Measurements from ENCODE around the gene RIPOR2.
"Not testable (repeated sequence)": the region's sequence is repeated elsewhere in the genome, so short reads cannot be mapped to it uniquely, and the experiment has no call there.

RIPOR2 gene

DNA sequence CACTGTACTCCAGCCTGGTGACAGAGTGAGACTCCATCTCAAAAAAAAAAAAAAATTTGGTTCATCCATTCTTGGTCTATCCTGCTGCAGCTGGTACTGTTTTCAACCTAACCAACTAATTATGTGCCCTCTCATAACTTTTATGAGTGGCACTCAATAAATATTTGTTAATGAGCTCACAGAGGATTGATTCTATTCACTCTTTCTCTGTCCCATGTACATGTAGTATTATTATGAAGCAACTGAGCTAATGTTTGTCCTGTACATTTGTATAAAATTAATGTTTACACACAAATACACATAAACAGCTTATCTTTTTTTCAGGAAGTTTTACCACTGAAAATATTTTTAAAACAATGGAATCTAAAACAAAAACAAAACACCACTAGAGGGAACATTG lies 10.1 kb downstream of the RIPOR2 start:
- DNase-seq (ENCODE audit: low read depth, low spot score) = no peak

DNA sequence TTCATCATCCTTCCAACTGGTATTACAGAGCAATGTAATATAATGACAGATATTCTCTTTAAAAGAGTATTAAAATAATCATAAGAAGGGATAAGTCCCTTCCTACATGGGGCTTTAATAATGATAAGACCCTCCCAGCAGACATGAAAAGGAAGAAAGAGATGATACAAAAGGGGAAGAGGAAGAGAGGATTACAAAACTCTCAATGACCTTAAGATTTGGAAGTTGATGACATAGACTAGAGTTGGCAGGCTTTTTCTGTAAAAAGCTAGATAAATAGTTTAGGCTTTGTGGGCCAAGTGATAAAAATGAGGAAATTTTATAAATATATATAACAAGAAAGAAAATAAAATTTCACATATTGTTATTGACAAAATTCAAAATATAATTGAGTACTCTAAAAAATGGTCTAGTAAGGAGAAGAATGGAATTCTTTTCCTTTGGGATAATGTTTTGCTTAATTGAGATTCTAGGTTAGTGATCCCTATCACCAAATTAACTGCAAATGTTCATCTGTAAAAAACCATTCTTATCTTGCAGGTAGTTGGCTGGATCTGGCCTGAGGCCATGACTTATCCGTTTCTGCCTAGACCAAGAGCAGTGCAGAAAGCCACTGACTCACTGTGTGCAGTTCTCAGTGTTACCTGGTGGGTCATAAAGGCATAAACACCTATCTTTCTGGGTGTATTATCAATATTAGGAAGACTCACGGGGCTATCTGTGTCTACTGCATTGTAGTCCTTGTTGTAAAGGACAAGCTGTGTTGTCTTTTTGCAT lies 11.0 kb downstream of the RIPOR2 start:
- no peak for DNase-seq (ENCODE audit: low read depth, low spot score)

DNA sequence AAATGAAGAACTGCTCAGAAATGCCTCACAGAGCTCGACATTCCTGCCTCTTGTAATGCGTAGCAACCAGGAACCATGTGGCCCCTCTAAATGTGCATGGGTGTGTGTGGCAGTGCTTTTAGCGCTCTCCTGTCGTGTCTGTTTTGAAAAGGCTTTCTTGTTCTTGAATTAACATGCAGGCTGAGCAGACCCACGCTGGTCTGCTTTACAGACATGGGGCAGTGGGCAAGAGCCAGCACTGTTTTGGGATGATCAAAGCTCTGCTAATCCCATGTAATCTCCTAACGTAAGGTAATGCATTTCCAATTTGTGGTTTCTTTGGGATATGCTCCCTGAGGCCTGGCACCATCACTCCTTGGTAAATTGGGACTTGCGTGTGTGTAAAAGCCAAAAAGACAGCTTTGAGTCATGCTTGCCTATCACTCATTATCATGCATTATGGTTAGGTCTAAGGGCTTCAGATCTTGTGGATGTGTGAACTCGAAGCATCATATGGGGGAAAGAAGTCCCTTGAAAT lies 11.8 kb downstream of the RIPOR2 start:
- DNase-seq (ENCODE audit: low read depth, low spot score) = no peak

DNA sequence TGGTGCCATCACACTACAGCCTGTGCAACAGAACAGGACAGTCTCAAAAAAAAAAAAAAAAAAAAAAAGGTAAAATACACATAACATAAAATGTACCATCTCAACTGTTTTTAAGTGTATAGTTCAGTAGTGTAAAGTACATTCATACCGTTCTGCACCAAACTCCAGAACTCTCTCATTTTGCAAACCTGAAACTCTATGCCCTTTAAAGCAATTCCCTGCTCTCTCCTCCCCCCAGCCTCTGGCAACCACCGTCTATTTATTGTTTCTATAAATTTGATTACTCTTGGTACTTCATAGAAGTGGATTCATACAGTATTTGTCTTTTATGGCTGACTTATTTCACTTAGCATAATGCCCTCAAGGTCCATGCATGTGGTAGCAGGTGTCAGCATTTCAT lies 12.9 kb downstream of the RIPOR2 start:
- DNase-seq (ENCODE audit: low read depth, low spot score) = no peak

DNA sequence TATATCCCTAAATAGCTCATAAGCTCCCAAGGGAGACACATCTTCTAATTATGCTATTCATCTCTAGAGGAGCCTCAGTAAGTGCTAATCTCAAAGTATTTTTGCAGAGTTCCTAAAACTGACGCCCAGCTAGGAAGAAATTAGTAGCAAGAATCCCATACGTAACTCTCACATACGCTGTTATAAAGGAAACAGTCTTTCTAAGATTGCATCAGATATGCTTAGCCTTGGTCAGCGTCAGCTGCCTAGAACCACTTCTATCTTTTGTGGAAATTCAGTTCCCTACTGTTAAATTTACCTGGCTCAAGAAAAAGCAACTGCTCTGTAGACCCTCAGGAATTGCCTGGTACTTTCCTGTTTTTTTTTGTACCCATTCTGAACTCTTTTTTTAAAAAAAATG lies 13.6 kb downstream of the RIPOR2 start:
- no peak for DNase-seq (ENCODE audit: low read depth, low spot score)

DNA sequence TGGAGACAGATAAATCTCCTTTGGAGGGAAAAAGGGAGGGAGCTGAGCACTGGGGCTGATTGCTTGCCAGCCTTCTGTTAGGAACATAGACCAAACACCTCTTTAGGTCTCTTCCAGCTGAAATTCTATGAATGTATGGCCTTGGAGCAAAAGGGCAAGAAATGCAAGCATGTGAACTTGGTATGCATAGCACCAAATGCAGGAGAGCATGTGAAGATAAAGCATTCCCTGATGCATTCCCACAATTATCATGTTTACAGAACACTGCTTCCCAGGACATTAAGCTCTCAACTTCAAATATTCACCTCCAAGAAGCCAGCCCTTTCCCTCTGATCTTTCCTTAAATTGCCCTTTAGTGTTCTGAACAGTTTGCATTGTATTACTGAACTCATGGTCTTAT lies 15.6 kb downstream of the RIPOR2 start:
- DNase-seq (ENCODE audit: low read depth, low spot score) = no peak

DNA sequence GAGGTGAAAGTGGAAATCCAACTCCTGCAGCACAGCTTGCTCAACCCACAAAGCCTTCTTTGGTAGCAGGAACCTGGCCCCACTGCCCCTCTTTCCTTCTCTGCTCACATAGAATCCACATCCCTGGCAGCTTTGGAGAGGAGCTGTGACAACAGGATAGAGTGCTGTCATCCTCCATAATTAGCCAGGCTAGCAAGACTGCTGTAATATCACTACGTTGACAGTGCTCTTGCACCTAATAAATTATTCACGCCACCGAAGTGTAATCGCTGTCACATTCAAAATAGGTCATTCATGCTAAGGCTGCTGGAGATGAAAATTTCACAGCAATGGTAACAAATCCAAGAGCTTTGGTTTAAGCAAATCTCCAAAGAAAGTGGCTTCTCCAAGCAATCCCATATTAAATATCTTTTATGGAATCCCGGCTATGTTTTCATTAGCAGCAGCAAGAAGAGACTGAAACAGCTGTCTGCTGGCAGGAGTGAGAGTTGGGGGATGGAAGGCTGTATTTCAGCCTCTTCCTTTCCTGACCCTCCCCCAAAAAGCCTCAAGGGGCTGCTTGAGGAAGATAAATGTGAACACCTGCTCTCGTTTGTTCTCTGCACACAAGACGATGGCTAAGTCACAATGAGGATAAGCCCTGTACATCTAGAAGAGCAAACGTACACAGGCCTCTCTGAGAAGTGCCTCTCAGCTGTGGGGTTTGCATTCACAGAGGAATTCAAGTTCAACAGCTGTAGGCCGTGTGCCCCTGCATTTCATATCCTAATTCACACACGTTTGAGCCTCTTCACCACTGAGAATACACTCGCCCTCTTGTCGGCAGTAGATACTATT lies 16.5 kb downstream of the RIPOR2 start:
- DNase-seq (ENCODE audit: low read depth, low spot score) = no peak

DNA sequence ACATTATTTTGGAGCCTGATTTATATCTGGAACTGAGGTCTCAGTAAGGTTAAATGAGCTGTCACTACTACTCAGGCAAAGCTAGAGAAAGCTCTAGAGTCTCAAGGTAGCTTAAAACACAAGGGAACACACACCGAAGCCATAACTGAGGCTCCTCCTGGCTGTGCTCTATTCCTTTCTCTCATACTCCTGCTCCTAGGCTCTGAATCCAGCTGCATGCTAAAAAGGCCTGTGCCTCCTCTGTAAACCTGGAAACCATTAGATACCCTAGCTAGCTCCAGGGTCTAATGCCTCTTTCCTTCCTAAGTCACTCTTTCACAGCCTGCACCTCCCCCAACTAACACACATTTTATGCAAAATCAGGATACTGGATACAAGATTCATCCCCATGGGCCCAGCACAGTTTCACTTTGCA lies 17.1 kb downstream of the RIPOR2 start:
- no peak for DNase-seq (ENCODE audit: low read depth, low spot score)

DNA sequence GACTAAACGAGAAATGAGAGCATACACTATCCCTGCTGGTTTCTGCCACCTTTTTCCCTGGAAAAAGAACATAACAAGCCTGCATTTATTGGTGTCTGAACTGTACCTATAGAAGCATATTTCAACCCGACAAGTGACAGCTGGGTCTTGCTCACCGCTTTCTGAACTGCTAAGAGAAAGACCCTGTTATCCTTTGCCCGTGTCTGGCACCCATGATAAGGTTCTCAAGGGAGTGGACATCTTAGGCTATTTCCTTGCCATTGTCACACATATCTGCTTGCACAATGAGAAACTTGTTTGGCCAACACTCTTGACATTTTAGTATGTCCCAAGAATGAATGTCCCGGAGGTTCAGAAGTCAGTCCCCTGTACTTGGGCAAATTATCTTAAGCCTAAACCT lies 19.3 kb downstream of the RIPOR2 start:
- DNase-seq (ENCODE audit: low read depth, low spot score) = no peak

DNA sequence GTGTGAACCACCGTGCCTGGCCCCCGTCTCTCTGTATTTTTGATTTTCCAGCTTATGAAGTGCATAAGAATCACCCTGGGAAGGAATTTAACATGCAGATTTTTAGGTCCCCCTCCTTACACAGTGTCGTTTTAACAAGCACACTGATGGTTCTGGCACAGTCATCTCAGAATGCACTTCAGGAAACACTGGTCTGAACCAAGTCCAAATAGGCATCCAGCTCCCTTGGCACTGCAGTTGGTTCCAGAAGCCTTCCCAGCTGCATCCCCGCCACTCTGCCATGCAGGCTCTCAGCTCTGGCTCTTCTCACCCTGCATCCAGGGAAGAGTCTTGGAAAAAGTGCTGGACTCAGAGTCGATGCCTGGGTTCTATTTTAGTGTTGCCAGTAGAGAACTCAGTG lies 20.1 kb downstream of the RIPOR2 start:
- DNase-seq (ENCODE audit: low read depth, low spot score) = no peak

DNA sequence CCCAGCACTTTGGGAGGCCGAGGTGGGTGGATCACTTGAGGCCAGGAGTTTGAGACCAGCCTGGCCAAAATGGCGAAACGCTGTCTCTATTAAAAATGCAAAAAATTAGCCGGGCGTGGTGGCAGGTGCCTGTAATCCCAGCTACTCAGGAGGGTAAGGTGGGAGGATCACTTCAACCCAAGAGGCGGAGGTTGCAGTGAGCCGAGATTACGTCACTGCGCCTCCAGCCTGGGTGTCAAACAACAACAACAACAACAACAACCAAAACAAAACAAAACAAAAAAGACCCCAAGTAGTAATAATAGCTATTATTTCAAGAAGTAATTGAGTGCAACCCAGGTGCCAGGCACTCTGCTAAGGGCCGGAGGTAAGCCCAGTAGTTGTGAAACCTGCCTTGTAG lies 21.7 kb downstream of the RIPOR2 start:
- not testable (repeated sequence) for DNase-seq (ENCODE audit: low read depth, low spot score)

DNA sequence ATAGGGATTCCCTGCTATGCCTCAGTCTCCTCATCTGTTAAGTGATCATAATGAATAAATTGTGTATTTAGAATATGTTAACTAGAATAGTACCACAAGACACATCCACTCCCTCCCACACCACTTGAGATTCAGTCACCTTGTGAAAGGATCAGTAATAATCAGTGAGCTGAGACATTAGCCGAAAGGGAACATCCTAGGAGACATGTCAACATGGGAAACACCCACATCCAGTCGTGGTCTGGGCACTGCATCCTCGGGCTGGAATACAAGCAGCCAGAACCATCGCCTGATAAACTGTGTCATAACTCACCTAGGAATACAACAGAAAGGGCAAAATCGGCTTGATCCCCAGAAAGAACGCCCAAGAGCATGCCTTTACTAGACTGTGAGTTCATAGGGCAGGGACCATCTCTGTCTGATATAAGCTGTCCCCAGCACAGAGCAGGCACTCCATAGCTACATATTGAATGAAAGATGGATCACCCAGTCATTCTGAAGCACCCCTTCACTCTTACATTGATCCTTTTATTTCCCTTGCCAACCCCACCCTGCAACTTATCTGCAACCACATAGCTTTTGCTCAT lies 23.9 kb downstream of the RIPOR2 start:
- DNase-seq (ENCODE audit: low read depth, low spot score) = no peak

DNA sequence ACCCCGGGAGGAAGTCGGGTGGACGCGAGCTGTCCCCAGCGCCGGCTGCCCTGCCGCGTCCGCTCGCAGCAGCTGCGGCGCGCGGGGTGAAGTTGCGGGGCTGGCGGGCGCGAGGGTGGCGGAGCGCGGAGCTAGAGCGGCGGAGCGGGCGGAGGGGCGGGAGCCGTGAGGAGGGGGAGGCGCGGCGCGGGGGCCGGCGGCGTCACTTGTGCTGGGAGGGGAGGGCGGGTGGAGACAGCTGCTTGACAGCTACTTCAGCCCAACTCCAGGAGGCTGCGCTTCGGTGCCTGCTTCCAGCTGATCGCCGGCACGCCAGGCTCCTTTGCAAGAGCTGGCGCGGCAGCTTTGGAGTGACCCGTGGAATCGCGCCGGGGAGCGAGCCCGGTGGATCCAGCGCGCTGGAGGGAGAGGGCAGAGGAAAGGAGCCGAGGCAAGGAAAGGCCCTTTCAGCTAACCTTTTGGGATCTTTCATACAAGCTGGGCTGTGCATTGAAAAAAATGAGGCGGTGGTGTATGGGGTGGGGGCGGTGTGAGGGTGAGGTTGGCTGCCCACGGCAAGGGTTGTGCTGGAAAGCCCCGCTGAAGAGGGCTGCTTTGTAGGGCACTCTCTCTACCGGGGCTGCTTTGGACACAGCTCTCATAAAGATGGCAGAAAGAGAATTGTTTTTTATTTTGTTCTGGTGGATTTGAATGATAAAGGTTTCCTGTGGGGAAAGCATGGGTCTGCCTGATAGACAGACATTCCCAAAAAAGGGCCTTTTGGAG lies 24.6 kb downstream of the RIPOR2 start:
- DNase-seq (ENCODE audit: low read depth, low spot score) = no peak

DNA sequence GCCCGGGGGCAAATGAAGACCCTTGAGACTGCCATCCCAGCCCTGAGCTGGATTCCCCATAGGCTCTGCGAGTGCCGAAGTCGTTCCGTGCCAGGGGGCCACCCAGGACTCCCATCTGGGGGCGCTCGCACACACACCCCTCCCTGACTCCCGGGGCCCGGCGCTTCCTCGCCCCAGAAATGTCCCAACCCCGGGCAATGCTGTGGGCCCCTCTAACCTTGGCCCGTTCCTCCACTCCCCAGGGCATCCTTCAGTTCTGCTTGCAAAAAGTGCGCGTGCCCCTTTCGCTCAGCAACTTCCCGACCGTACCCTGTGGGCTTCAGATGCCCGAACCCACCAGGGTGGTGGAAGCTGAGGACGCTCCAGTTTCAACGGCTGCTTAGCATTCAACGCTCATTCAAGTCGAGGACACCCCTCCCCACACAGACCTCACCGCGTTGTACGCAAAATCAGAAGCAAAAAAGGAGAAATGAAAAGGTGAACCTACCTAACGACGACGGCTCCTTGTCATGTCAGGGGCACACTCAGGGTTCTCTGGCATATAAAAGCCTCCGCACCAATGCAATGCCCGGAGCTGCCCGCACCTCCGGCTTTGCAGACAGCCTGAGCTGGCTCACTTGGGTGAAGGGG lies 25.3 kb downstream of the RIPOR2 start:
- DNase-seq (ENCODE audit: low read depth, low spot score) = no peak

DNA sequence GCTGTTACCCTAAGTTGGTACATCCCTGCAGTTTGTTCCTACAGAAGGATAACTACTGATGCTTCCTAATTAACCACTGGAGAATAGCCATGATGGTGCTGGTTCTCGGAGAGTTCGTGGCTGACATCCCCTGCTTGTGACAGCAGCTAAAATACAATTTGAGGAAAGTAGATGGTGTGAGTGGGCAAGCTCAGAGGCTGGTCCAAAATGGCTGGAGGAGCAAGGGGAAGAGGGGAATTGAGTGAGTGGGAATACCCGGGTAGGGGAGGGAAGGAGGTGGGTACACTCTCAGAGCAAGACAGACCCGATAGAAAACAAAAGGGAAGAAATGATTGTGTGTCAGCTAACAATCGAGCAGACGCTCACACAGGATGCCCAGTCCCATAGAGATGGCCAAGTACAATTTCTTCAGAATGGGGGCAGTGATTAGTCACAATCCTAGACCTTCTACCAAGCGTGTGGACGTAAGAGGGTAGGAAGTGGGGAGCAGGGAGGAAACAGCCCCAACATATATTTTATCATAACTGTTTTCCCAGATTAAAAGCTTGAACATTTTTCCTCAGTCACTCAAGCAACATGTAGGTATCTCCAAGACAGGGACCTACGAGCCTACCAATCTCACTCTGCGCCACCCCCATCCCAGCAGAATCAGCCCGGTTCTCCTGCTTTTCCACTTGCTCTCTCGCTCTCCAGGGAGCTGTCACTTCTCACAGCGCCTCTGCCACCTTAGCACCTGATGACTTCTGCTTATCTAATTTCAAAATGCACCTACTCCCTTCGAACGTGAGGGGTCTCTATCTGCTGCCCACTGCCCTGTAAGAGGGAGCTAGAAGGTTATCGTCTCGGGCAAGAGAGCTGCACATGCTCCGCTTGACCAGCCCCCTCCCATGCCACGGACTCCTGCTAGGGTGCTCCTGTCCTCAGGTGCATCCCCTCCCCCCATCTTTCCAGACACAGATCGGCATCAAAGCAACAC lies 26.2 kb downstream of the RIPOR2 start:
- DNase-seq (ENCODE audit: low read depth, low spot score) = no peak

DNA sequence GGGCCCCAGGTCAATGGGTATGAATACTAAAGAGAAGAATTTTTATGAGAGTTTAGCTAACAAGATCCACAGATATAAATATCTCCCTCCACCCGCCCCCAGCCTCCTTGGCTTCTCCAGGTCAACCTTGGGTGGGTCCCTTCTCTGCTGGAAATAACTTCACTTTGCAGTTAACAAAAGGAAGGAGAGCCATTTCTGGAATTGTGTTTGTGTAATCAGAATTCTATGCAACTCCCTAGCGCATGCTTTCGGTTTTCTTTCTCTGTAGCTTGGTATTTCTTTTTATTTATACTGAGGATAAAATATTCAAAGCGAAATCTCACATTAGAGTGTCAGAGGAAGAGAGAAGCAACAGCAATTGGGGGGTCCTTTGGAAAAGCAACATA lies 27.1 kb downstream of the RIPOR2 start:
- DNase-seq (ENCODE audit: low read depth, low spot score) = no peak

DNA sequence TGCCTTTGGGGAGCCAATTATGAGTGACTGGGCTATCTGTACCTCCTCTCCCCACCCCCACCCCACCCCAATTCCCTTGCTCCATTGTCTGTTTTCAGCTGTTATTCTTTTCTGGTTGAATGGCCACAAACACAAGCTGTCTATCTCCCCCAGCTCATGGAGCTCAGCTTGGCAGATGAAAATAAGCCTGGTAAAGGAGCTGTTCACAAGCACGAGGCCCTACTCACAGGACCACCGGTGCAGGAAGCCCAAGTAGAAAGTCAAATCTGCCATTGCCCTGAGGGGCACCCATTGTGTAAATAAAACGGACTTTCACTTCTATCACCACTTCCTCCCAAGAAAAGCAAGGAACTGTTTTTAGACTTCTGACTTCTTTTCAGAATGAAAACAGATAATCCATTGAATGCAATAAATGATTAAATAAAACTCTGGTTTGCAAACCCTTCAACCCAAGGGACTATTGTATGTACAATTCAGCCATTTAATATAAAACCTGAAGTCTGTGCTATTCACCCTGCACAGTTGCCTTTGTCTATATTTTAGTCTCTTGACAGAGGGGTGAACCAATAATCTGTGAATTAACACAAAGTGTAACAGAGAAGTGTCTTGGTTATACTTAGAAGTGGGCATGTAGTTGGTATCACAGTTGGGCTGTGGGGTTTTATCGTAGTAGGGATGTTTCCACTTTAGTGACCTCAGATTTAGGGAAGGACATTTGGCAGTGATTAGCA lies 27.7 kb downstream of the RIPOR2 start:
- no peak for DNase-seq (ENCODE audit: low read depth, low spot score)

DNA sequence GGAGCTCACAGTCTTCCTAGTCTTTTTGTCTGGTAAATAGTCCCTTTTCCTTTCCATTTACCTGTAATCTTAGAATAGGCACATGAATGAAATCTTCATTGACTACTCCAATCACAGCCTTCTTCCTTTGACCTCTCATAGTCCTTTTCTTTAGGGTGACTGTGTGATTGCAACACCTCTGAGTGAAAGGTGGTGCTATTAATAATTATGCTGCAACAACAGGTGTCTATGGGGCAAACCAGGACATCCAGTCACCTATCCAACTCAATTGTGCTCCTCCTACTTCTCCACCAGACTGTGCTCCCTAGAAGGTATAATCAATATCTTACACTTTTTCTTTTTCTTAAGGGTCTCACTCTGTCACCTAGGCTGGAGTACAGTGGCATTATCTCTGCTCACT lies 29.4 kb downstream of the RIPOR2 start:
- no peak for DNase-seq (ENCODE audit: low read depth, low spot score)

DNA sequence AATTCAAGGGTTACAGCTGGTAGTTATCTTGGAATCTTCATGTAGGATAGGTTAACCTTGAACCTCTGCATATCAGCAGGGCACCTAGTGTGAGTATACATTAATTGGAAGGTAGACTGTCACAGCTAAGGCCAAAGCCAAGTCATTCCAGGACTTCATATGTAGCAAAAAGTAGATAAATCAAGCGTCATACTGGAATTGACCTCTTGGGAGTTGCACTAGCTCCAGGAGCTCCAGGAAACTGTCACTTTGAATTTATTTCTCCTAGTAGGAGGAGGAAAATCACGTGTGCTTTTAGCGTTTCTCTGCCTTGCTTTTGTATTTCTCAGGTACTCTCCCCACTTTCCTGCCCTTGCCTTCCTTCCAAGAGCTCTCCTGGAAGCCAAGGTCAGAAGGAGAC lies 30.3 kb downstream of the RIPOR2 start:
- DNase-seq (ENCODE audit: low read depth, low spot score) = no peak
